HG02884 (cell line): ENCODE results near the gene SPHK2.
"Not testable (repeated sequence)": the region's sequence is repeated elsewhere in the genome, so short reads cannot be mapped to it uniquely, and the experiment has no call there.

ENCODE experiments used
- ATAC-seq: cut with Tn5 transposase; IDR thresholded peaks from one replicate; pipeline ENCODE4 v1.9.1; 2021; ENCODE audit warnings: mild to moderate bottlenecking, moderate library complexity; ENCODE audit not compliant: unreplicated experiment

SPHK2 gene

DNA sequence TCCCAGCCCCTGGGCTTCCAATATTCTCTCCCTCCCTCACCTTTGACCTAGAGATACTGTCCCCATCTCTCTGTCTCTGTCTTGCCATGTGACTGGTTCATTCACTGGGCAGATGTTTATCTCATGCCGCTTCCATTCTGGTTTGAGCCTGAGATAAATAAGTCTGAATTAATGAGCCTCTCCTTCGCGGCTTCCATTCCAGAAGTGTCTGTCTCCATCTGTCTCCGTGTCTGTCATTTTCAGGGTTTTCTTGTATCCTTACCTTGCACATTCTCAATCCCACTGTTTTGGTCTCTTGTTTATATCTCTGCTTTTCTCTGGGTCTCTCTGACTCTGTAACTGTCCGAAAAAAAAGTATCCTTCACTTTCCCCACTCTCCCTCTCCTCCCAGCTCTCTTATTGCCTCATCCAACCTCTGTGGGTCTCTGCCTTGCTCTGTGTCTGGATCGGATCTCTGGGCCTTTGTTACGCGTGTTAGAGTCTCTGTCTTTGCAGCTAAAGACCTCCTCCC, 4.3 kb downstream of the SPHK2 start:
- no peak for ATAC-seq

DNA sequence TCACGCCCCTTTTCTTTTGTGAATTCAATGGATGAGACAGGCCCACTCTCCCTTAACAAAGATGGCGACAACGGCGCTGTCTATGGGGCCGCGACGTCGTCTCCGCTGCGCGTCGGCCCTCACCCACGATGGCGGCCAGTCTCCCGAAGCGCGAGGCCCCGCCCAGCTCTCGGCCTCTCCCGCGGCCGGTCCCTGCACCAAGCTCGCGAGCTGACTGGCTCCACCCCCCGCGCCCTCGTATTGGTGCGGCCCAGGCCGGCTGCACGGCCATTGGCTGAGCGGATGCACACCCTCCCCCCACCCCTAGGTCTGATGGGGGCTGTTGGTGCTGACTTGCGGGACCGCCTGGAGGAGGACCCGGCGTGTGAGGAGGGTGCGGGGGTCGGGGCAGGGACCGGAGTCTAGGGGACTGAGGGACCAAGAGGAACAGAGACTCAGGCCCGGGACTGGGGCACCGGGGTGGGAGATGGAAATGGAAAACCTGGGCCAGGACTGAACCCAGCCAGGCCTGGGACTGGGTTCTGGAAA, 4.8 kb downstream of the SPHK2 start:
- peak; percentile 61 for ATAC-seq

DNA sequence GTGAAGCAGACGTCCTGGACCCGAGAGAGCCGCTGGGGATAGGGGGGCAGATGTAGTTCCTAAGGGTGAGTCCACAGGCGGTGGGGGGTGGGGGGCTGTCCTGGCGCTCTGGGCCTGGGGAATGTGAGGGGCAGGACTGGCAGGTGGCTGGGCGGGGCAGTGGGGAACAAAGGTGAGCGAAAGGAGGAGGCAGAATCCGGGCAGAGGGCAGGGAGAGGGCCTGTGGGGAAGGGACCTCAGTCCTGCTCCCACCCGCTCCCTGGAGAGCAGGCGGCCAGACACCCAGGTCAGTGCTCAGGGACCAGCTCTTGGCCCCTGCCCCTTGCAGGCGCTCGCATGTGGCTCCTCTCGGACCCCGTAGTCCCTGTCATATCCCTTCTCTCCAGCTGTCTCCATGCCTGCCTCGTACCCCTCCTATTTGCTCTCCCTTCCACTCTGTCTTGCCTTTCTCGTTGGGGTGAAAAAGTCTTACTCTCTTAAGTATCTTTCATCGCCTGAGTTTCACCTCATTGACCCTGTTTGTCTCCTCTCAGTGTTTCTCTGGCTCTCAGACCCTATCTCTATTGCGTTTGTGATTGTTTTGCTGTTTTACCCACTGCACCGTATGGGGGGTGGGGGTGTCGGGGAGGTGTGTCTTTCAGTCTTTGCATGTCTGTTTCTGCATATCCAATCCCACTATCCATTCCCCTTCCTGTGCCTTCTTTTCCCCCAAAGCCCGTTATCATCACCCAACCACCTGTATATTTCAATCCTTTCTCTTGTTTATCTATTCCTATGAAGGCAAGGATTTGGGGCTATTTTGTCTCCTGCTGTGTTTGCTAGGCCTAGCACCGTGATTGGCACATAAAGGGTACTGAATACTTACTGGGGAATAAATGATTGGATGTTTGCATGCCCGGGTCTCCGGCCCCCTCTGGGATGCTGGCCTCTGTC, 5.8 kb downstream of the SPHK2 start:
- ATAC-seq = no peak

DNA sequence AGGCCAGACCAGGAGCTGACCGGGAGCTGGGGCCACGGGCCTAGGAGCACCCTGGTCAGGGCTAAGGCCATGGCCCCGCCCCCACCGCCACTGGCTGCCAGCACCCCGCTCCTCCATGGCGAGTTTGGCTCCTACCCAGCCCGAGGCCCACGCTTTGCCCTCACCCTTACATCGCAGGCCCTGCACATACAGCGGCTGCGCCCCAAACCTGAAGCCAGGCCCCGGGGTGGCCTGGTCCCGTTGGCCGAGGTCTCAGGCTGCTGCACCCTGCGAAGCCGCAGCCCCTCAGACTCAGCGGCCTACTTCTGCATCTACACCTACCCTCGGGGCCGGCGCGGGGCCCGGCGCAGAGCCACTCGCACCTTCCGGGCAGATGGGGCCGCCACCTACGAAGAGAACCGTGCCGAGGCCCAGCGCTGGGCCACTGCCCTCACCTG, 6.6 kb downstream of the SPHK2 start:
- no peak for ATAC-seq

- ATAC-seq = no peak
Observed at GRCh38 chr19:48627201-48627864, 8.0 kb downstream of the SPHK2 start.

DNA sequence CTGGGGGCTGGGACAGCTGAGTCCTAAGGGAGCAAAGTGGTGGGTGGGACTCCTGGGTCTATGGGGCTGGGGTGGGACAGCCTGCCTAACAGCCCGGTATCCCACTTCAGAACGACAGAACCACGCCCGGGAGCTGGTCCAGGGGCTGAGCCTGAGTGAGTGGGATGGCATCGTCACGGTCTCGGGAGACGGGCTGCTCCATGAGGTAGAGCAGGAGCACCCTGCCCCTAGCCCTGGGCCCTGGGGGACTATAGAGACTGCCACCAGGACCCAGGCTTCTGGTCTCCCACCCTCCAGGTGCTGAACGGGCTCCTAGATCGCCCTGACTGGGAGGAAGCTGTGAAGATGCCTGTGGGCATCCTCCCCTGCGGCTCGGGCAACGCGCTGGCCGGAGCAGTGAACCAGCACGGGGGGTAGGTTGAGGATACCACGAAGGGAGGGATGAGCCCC, 8.6 kb downstream of the SPHK2 start:
- ATAC-seq = no peak

GRCh38 chr19:48628486-48629296, 9.4 kb downstream of the SPHK2 start:
- ATAC-seq = no peak

DNA sequence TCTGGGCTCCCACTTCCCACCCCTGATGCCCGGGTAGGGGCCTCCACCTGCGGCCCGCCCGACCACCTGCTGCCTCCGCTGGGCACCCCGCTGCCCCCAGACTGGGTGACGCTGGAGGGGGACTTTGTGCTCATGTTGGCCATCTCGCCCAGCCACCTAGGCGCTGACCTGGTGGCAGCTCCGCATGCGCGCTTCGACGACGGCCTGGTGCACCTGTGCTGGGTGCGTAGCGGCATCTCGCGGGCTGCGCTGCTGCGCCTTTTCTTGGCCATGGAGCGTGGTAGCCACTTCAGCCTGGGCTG, 9.9 kb downstream of the SPHK2 start:
- no peak for ATAC-seq

GRCh38 chr19:48629599-48630295, 10.4 kb downstream of the SPHK2 start:
- no peak for ATAC-seq

DNA sequence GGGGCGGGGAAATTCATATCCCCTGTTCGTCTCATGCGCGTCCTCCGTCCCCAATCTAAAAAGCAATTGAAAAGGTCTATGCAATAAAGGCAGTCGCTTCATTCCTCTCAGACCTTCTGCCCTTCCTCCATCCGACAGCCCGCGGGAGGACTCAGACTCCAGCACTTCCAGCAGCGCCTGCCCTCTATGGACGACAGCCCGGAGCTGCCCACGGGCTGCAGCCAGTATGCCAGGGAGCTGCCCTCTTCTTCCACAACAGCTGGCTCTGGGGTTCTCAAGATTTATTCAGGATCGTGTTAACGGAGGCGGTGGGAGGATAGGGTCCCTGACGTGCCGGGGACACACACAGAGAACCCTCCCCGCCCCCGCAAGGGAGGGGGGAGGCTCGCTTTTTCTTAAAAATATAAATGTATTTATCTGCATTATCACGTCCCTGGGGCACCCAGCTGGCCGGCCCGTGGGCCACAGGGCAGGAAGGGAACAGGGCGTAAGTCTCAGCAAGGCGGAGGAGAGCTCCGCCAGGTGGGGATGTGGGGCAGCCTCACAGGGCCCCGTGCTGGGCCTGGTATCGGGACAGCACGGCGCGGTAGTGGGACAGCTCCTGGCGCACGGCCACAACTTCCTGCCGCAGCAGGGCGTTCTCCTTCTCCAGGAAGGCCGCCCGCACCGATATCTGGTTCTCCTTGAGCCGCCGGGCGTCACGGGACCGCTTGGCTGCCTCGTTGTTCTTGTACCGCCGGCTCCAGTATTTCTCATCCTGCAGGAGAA, 11.2 kb downstream of the SPHK2 start:
- ATAC-seq = no peak

- no peak for ATAC-seq
Observed at GRCh38 chr19:48631225-48631624, 11.9 kb downstream of the SPHK2 start.

DNA sequence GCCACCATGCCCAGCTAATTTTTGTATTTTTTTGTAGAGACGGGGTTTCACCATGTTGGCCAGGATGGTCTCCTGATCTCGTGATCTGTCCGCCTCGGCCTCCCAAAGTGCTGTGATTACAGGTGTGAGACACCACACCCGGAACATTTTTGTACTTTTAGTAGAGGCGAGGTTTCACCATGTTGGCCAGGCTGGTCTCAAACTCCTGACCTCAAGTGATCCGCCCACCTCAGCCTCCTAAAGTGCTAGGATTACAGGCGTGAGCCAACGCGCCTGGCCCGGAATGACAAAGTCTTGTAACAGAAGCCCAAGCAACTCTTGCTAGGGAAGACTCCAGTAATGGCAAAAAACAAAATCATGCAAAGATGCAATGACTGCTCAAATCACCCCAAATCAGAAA, 13.0 kb downstream of the SPHK2 start:
- not testable (repeated sequence) for ATAC-seq

GRCh38 chr19:48632692-48633147, 13.4 kb downstream of the SPHK2 start:
- no peak for ATAC-seq

- ATAC-seq = no peak
Observed at GRCh38 chr19:48633148-48634035, 14.1 kb downstream of the SPHK2 start.

DNA sequence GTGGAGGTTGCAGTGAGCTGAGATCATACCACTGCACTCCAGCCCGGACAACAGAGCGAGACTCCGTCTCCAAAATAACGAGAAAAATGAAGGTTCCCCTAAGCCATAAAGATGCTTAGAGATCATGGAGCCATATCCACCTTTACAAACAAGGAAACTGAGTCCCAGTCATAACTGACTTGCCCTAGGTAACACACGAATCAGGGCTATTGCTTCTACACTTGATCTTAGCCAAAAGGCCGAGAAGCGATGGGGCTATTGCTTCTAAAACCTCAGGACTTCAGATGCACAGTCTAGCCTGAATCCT, 14.7 kb downstream of the SPHK2 start:
- no peak for ATAC-seq

GRCh38 chr19:48634424-48635262, 15.3 kb downstream of the SPHK2 start:
- ATAC-seq = no peak

GRCh38 chr19:48635263-48635965, 16.1 kb downstream of the SPHK2 start:
- ATAC-seq = no peak
